Activated CD4-positive, alpha-beta memory T cell treated with anti-CD3 and anti-CD28 coated beads for 36 hours (primary cell): Measurements from ENCODE around the gene DCC. TPM values are rescaled to one million over a fixed set of nuclear protein-coding genes. Genes with fewer than 3 reads are reported as not detected.

ENCODE experiments used
- CTCF ChIA-PET: fragments of 350-600 bp; sonication (Branson Sonifier 250); formaldehyde crosslinking; loops from one replicate; lab custom pipeline; 2021; ENCODE audit warnings: antibody characterized with exemption, inconsistent platforms; lab: Charles Lee
- POLR2A ChIA-PET: fragments of 350-600 bp; sonication (Branson Sonifier 250); formaldehyde crosslinking; loops from one replicate; lab custom pipeline; 2021; ENCODE audit warnings: antibody characterized with exemption; lab: Charles Lee
- DNase-seq: peaks from one replicate; pipeline ENCODE4 v3.0.0-alpha.2; 2020
- H3K27ac Mint-ChIP-seq: one replicate; pipeline ENCODE4 v1.8.0; 2021; ENCODE audit warnings: mixed read lengths
- H3K27me3 Mint-ChIP-seq: one replicate; pipeline ENCODE4 v1.8.0; 2021; ENCODE audit warnings: mixed read lengths
- H3K36me3 Mint-ChIP-seq: one replicate; pipeline ENCODE4 v1.8.0; 2021; ENCODE audit warnings: mixed read lengths
- H3K4me1 Mint-ChIP-seq: one replicate; pipeline ENCODE4 v1.8.0; 2021; ENCODE audit warnings: low read depth, mixed read lengths
- H3K4me3 Mint-ChIP-seq: one replicate; pipeline ENCODE4 v1.8.0; 2021; ENCODE audit warnings: mild to moderate bottlenecking, mixed read lengths
- H3K9me3 Mint-ChIP-seq: one replicate; pipeline ENCODE4 v1.8.0; 2021; ENCODE audit warnings: mixed read lengths
- intact Hi-C: fragments of 100-400 bp; cut with micrococcal nuclease; formaldehyde crosslinking; loops from one replicate; pipeline ENCODE4 v1.15.1; 2023
- total RNA-seq, 2 experiments: library from RNA; stranded (reverse); gene quantifications; one replicate each; pipeline ENCODE4 v1.2.3, GENCODE V29; 2021

DCC gene
- total RNA-seq, 2 experiments from 2014 or later: not detected

GRCh38 chr18:52401236-52401635, 61.2 kb downstream of the DCC start:
- CTCF ChIA-PET: no interaction called here
- Mint-ChIP-seq H3K27me3 (no peaks in the 10 kb centered on the region), H3K27ac (no peak overlapping the region), H3K4me3 (no peak overlapping the region), H3K36me3 (no peaks in the 10 kb centered on the region), H3K4me1 (no peaks in the 10 kb centered on the region), H3K9me3 (no peaks in the 10 kb centered on the region)
- intact Hi-C loops: no loop called here
- POLR2A ChIA-PET: no interaction called here
- no peak for DNase-seq

DNA sequence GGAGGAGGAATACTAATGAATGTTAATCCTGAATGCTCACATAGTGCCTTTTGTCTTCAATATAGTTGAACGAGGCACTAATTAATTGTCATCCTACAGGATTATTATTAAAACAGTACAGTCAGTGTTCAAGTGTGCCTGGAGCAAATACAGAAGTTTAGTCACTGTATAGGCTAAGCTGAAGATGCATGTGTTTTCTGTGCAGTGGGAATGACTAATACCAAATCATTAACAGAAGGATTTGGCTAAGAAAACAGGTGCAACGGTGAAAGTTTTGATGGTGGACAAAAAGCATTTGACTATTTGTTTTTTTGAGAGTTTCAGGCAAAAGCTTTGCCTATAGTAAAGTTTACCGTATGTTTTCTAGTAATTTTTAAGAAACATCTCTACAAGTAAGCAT, 62.8 kb downstream of the DCC start:
- no peaks in the 10 kb centered on the region for H3K9me3 Mint-ChIP-seq
- ChIA-PET POLR2A (no interaction called here), CTCF (no interaction called here)
- no peaks in the 10 kb centered on the region for H3K4me1 Mint-ChIP-seq
- DNase-seq: no peak
- no peaks in the 10 kb centered on the region for H3K36me3 Mint-ChIP-seq
- no peak overlapping the region for H3K27ac Mint-ChIP-seq
- no peaks in the 10 kb centered on the region for H3K27me3 Mint-ChIP-seq
- intact Hi-C loops: no loop called here
- H3K4me3 Mint-ChIP-seq: no peak overlapping the region

DNA sequence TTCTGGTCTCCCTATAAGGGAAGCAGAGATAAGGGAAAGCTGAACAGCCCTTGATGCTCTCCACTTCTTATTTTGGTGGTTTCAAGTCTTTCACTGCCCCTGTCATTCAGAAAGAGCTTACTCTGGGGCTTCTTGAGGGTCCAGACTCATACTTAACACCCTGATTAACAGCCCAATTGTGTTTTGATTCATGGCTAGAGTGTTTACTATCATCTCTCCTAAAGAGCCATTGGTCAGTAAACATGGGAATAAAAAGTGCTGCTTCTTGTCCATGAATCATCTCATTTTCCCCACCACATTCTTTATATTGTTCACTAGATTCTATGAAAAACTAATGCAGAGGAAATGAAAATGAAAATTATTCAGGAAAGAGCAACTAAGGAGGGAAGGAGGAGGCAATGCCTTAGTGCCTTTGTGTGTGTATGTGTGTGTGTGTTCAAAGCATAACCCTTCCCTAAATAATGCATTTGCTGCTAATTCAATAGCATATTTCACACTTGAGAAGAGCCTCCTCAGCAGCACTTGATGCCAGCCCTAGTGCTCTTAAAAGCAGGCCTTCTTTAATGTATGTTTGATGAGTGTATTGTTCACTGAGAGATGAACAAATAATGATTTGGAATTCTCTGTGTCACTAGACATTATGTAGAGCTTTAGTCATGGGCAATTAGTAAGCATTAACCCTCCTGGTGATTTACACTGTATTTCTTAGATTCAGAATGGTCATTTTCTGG, 63.5 kb downstream of the DCC start:
- Mint-ChIP-seq H3K4me1 (no peaks in the 10 kb centered on the region), H3K27me3 (no peaks in the 10 kb centered on the region), H3K4me3 (no peak overlapping the region), H3K36me3 (no peaks in the 10 kb centered on the region), H3K9me3 (no peaks in the 10 kb centered on the region), H3K27ac (no peak overlapping the region)
- ChIA-PET CTCF (no interaction called here), POLR2A (no interaction called here)
- no peak for DNase-seq
- intact Hi-C loops: no loop called here

- ChIA-PET POLR2A (no interaction called here), CTCF (interaction anchor here (0.5 kb wide), 1 partner anchor 134 kb away, joined by 3 read pairs; no protein-coding TSS in a partner anchor)
- H3K4me1 Mint-ChIP-seq: no peaks in the 10 kb centered on the region
- no peaks in the 10 kb centered on the region for H3K36me3 Mint-ChIP-seq
- peaks cover 2% of the 10 kb centered on the region for H3K9me3 Mint-ChIP-seq
- H3K27me3 Mint-ChIP-seq: no peaks in the 10 kb centered on the region
- DNase-seq: no peak
- intact Hi-C loops: no loop called here
- H3K4me3 Mint-ChIP-seq: no peak overlapping the region
- no peak overlapping the region for H3K27ac Mint-ChIP-seq
These were observed 68.9 kb downstream of the DCC start for GRCh38 chr18:52408800-52409302.

DNA sequence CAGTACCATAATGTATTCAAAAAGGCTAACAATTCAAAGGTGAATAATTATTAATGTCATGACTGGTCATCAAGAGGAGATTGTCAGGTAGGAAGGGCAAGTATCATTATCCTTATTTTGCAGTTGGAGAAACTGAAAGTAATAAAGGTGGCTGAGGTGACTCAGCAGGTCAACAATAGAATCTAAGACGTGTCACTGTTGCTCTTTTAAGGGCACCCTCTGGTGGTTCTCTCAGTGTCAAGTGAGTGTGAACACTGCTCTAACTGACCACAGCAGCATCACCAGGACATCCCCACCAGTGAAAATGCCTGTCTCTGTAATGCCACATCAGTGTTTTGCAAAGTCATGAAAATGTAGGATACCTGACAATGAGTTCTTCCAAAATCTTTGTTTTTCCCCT, 69.7 kb downstream of the DCC start:
- Mint-ChIP-seq H3K4me3 (no peak overlapping the region), H3K36me3 (no peaks in the 10 kb centered on the region), H3K27ac (no peak overlapping the region), H3K27me3 (no peaks in the 10 kb centered on the region), H3K9me3 (peaks cover 2% of the 10 kb centered on the region), H3K4me1 (no peaks in the 10 kb centered on the region)
- DNase-seq: no peak
- ChIA-PET POLR2A (no interaction called here), CTCF (no interaction called here)
- intact Hi-C loops: no loop called here

GRCh38 chr18:52415131-52415530, 75.1 kb downstream of the DCC start:
- Mint-ChIP-seq H3K36me3 (no peaks in the 10 kb centered on the region), H3K27ac (no peak overlapping the region), H3K4me1 (no peaks in the 10 kb centered on the region), H3K4me3 (no peak overlapping the region), H3K27me3 (no peaks in the 10 kb centered on the region), H3K9me3 (no peaks in the 10 kb centered on the region)
- POLR2A ChIA-PET: no interaction called here
- DNase-seq: no peak
- CTCF ChIA-PET: no interaction called here
- intact Hi-C loops: no loop called here

DNA sequence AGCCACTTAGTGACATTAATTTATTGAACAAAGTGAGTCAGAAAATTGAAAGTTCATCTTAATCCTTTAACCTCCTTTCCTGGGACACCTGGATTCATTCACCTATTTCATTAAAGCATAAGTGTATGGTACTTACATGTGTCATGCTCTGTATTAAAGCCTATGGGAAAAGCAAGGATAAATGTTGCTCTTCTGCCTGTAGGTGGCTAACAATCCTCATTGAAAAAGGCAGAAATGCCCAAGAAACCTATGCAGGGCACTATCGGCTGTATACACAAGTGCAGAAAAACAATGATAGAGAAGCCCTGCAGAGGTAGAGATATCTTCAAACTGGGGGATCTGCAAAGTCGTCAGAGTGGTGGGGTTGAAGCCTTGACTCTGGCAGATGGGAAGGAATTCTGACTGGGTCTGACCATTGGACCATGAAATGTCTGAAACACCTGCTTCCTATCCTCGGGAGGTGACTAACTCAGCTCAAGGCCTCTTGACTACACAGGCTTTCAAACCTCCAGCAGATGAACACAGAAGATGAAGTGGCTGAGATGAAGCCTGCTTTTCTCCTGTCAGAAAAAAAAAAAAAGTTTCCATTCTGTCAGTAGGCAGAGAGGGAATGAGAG, 83.1 kb downstream of the DCC start:
- Mint-ChIP-seq H3K9me3 (peaks cover 2% of the 10 kb centered on the region), H3K27me3 (no peaks in the 10 kb centered on the region), H3K4me1 (no peaks in the 10 kb centered on the region), H3K4me3 (no peak overlapping the region), H3K27ac (no peak overlapping the region), H3K36me3 (peaks cover 1% of the 10 kb centered on the region)
- ChIA-PET CTCF (no interaction called here), POLR2A (no interaction called here)
- no peak for DNase-seq
- intact Hi-C loops: no loop called here

DNA sequence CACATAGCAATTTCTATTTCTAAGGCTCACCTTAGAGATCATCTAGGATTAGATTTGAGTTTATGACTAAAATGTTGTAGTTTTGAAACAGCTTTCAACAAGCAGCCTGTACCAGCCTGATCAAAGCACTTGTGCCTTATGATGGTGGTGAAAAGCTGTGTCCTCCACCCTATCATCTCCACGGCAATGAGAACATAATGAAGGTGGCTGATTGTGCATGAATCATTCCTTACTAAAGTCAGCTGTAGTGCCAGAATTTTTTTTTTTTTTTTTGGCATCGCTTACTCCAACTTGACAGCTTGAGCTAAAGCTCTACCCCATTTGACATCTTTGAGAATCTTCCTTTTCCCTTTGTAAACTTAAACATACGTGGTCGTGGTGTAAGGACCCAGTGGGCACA, 86.0 kb downstream of the DCC start:
- intact Hi-C loops: no loop called here
- H3K27me3 Mint-ChIP-seq: no peaks in the 10 kb centered on the region
- POLR2A ChIA-PET: no interaction called here
- H3K4me1 Mint-ChIP-seq: no peaks in the 10 kb centered on the region
- DNase-seq: no peak
- H3K9me3 Mint-ChIP-seq: peaks cover 2% of the 10 kb centered on the region
- CTCF ChIA-PET: no interaction called here
- no peak overlapping the region for H3K4me3 Mint-ChIP-seq
- H3K36me3 Mint-ChIP-seq: peaks cover 1% of the 10 kb centered on the region
- no peak overlapping the region for H3K27ac Mint-ChIP-seq

- peaks cover 1% of the 10 kb centered on the region for H3K36me3 Mint-ChIP-seq
- no peak overlapping the region for H3K27ac Mint-ChIP-seq
- ChIA-PET CTCF (no interaction called here), POLR2A (no interaction called here)
- DNase-seq: no peak
- H3K9me3 Mint-ChIP-seq: peaks cover 2% of the 10 kb centered on the region
- H3K4me1 Mint-ChIP-seq: no peaks in the 10 kb centered on the region
- H3K27me3 Mint-ChIP-seq: no peaks in the 10 kb centered on the region
- intact Hi-C loops: no loop called here
- H3K4me3 Mint-ChIP-seq: no peak overlapping the region
These were observed 86.5 kb downstream of the DCC start for GRCh38 chr18:52426462-52426861.

GRCh38 chr18:52427521-52428175, 87.7 kb downstream of the DCC start:
- Mint-ChIP-seq H3K27me3 (no peaks in the 10 kb centered on the region), H3K9me3 (no peaks in the 10 kb centered on the region), H3K27ac (no peak overlapping the region), H3K4me1 (no peaks in the 10 kb centered on the region), H3K4me3 (no peak overlapping the region), H3K36me3 (no peaks in the 10 kb centered on the region)
- ChIA-PET CTCF (no interaction called here), POLR2A (no interaction called here)
- DNase-seq: no peak
- intact Hi-C loops: no loop called here

GRCh38 chr18:52431683-52432082, 91.7 kb downstream of the DCC start:
- no peak for DNase-seq
- no peak overlapping the region for H3K4me3 Mint-ChIP-seq
- H3K4me1 Mint-ChIP-seq: no peaks in the 10 kb centered on the region
- ChIA-PET POLR2A (no interaction called here), CTCF (no interaction called here)
- no peak overlapping the region for H3K27ac Mint-ChIP-seq
- H3K9me3 Mint-ChIP-seq: no peaks in the 10 kb centered on the region
- H3K27me3 Mint-ChIP-seq: no peaks in the 10 kb centered on the region
- intact Hi-C loops: no loop called here
- H3K36me3 Mint-ChIP-seq: no peaks in the 10 kb centered on the region

DNA sequence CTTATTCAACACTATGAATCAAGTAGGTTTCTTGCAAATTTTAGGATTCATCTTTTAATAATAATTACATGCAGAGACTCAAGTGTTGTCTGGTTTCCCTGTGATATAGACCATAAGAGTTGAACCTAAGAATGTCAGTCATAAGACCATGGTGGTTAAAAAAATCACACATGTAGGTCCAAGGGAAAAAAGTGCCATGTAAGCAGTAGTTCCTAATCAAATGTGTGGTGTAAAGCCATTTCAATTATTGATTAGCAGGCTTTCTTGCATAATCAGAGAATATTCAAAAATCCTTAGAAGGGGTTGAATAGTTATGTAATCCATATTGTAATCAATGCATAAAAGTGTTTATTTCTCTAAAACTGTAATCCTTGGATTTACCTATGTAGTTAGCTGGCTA, 93.8 kb downstream of the DCC start:
- POLR2A ChIA-PET: no interaction called here
- no peak overlapping the region for H3K4me3 Mint-ChIP-seq
- intact Hi-C loops: no loop called here
- H3K4me1 Mint-ChIP-seq: no peaks in the 10 kb centered on the region
- H3K27me3 Mint-ChIP-seq: no peaks in the 10 kb centered on the region
- DNase-seq: no peak
- CTCF ChIA-PET: no interaction called here
- H3K27ac Mint-ChIP-seq: no peak overlapping the region
- H3K36me3 Mint-ChIP-seq: no peaks in the 10 kb centered on the region
- no peaks in the 10 kb centered on the region for H3K9me3 Mint-ChIP-seq
